ENCODE measurements around the gene NPR1. TPM values are rescaled to one million over a fixed set of nuclear protein-coding genes. Genes with fewer than 3 reads are reported as not detected.
"Not testable (repeated sequence)": the region's sequence is repeated elsewhere in the genome, so short reads cannot be mapped to it uniquely, and the experiment has no call there.

NPR1 gene
- polyA plus RNA-seq, 4 donors = 62.7 to 74.5 (median 71.5) TPM

- no peak for DNase-seq (ENCODE audit: low read depth in 4 of 4, low spot score in 2 of 4)
These were observed 32.5 kb downstream of the NPR1 start for GRCh38 chr1:153711026-153711425.

GRCh38 chr1:153716211-153716610 is 37.7 kb downstream of the NPR1 start:
- DNase-seq (ENCODE audit: low read depth in 4 of 4, low spot score in 2 of 4) = not testable (repeated sequence)

- DNase-seq (ENCODE audit: low read depth in 4 of 4, low spot score in 2 of 4) = no peak
These were observed 38.8 kb downstream of the NPR1 start for GRCh38 chr1:153717330-153717729.

GRCh38 chr1:153723687-153724086 is 45.2 kb downstream of the NPR1 start:
- DNase-seq (ENCODE audit: low read depth in 4 of 4, low spot score in 2 of 4) = no peak

GRCh38 chr1:153724634-153725033 is 46.1 kb downstream of the NPR1 start:
- not testable (repeated sequence) for DNase-seq (ENCODE audit: low read depth in 4 of 4, low spot score in 2 of 4)

- DNase-seq (ENCODE audit: low read depth in 4 of 4, low spot score in 2 of 4) = peak; percentile 98 to 100 (median 98)
These were observed 49.2 kb downstream of the NPR1 start, which contains the start of gene INTS3 for GRCh38 chr1:153727463-153728304. INTS3 (plus strand) TSS chr1:153728050; CDS start chr1:153728635, 585 bp downstream.

- DNase-seq (ENCODE audit: low read depth in 4 of 4, low spot score in 2 of 4) = no peak
These were observed 50.0 kb downstream of the NPR1 start for GRCh38 chr1:153728305-153729066.

- DNase-seq (ENCODE audit: low read depth in 4 of 4, low spot score in 2 of 4) = no peak
These were observed 52.0 kb downstream of the NPR1 start for GRCh38 chr1:153730468-153730988.

- no peak for DNase-seq (ENCODE audit: low read depth in 4 of 4, low spot score in 2 of 4)
These were observed 55.5 kb downstream of the NPR1 start for GRCh38 chr1:153733970-153734369.

- no peak for DNase-seq (ENCODE audit: low read depth in 4 of 4, low spot score in 2 of 4)
These were observed 56.1 kb downstream of the NPR1 start for GRCh38 chr1:153734396-153735089.

GRCh38 chr1:153735090-153735420 is 56.6 kb downstream of the NPR1 start:
- no peak for DNase-seq (ENCODE audit: low read depth in 4 of 4, low spot score in 2 of 4)

GRCh38 chr1:153741986-153742385 is 63.5 kb downstream of the NPR1 start:
- peak in 1 of 4 donors; percentile 61 for DNase-seq (ENCODE audit: low read depth in 4 of 4, low spot score in 2 of 4)

GRCh38 chr1:153742411-153743142 is 64.1 kb downstream of the NPR1 start:
- DNase-seq (ENCODE audit: low read depth in 4 of 4, low spot score in 2 of 4) = no peak

Other genes with a start within 250 kb of the NPR1 start
- under 1 TPM in 3 of 4 donors, not detected in 1; 0.32 to 0.87 (median 0.55) TPM for gene S100A7, start 218.0 kb upstream of the NPR1 start, polyA plus RNA-seq (ENCODE audit: insufficient read length in 4 of 4)
- gene S100A6, start 142.7 kb upstream of the NPR1 start, polyA plus RNA-seq (ENCODE audit: insufficient read length in 4 of 4) = 100 to 1,000 TPM; 184 to 308 (median 260) TPM
- 1 to 10 TPM in 2 of 4 donors, under 1 TPM in 2; 0.76 to 1.3 (median 1.1) TPM for gene S100A5, start 137.8 kb upstream of the NPR1 start, polyA plus RNA-seq (ENCODE audit: insufficient read length in 4 of 4)
- gene S100A4, start 132.9 kb upstream of the NPR1 start, polyA plus RNA-seq (ENCODE audit: insufficient read length in 4 of 4) = 10 to 100 TPM; 32.3 to 55.5 (median 47.8) TPM
- gene S100A3, start 129.4 kb upstream of the NPR1 start, polyA plus RNA-seq (ENCODE audit: insufficient read length in 4 of 4) = under 1 TPM in 3 of 4 donors, not detected in 1; 0.46 to 0.52 (median 0.47) TPM
- 1 to 10 TPM; 6.0 to 9.8 (median 8.9) TPM for gene S100A2, start 112.8 kb upstream of the NPR1 start, polyA plus RNA-seq (ENCODE audit: insufficient read length in 4 of 4)
- gene S100A16, start 65.6 kb upstream of the NPR1 start, polyA plus RNA-seq (ENCODE audit: insufficient read length in 4 of 4) = 100 to 1,000 TPM in 3 of 4 donors, 10 to 100 TPM in 1; 94.1 to 126 (median 109) TPM
- gene S100A14, start 62.4 kb upstream of the NPR1 start, polyA plus RNA-seq (ENCODE audit: insufficient read length in 4 of 4) = 10 to 100 TPM; 16.6 to 27.0 (median 22.6) TPM
- 100 to 1,000 TPM; 133 to 184 (median 160) TPM for gene S100A13, start 51.2 kb upstream of the NPR1 start, polyA plus RNA-seq (ENCODE audit: insufficient read length in 4 of 4)
- 10 to 100 TPM; 20.3 to 36.3 (median 23.9) TPM for gene S100A1, start 50.3 kb upstream of the NPR1 start, polyA plus RNA-seq (ENCODE audit: insufficient read length in 4 of 4)
- 100 to 1,000 TPM; 116 to 159 (median 133) TPM for gene CHTOP, start 44.6 kb upstream of the NPR1 start, polyA plus RNA-seq (ENCODE audit: insufficient read length in 4 of 4)
- 10 to 100 TPM; 50.0 to 59.6 (median 54.6) TPM for gene SNAPIN, start 20.0 kb upstream of the NPR1 start, polyA plus RNA-seq (ENCODE audit: insufficient read length in 4 of 4)
- 100 to 1,000 TPM; 273 to 319 (median 288) TPM for gene ILF2, start 7.7 kb upstream of the NPR1 start, polyA plus RNA-seq (ENCODE audit: insufficient read length in 4 of 4)
- 100 to 1,000 TPM in 2 of 4 donors, 10 to 100 TPM in 2; 77.5 to 158 (median 113) TPM for gene INTS3, start 49.4 kb downstream of the NPR1 start, polyA plus RNA-seq (ENCODE audit: insufficient read length in 4 of 4)
- 10 to 100 TPM; 29.3 to 41.5 (median 36.4) TPM for gene SLC27A3, start 96.7 kb downstream of the NPR1 start, polyA plus RNA-seq (ENCODE audit: insufficient read length in 4 of 4)
- 10 to 100 TPM; 22.6 to 37.1 (median 28.9) TPM for gene GATAD2B, start 244.3 kb downstream of the NPR1 start, polyA plus RNA-seq (ENCODE audit: insufficient read length in 4 of 4)